ENCODE data around the gene NQO2. TPM values are rescaled to one million over a fixed set of nuclear protein-coding genes. Genes with fewer than 3 reads are reported as not detected.

The NQO2 gene
- total and polyA plus RNA-seq, 10 of the 15 experiments (the other 5 are each of a cell fraction or from before 2014, with no cell fraction given) = 0.55 to 2.6 (median 0.80) TPM

DNA sequence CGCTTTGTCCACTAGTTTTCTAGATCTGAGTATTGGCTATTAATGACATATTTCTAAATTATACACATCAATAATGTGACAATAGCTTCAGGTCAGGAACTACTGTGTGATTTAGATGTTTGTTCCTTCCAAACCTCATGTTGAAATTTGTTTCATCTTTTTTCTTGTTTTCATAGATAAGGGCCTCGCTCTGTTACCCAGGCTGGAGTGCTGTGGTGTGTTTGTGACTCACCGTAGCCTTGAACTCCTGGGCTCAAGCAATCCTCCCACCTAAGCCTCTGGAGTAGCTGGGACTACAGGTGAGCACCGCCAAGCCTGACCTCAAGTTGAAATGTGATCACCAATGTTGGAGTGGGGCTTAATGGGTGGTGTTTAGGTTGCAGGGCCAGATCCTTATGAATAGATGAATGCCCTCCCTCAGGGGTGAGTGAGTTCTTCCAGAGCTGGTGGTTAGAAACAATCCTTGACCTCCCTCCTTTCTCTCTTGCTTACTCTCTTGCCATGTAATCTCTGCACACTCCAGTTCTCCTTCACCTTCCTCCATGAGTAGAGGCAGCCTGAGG lies 5.9 kb upstream of the NQO2 start:
- POLR2A ChIA-PET = no interaction called here
- intact Hi-C loops (cut with micrococcal nuclease; ENCODE audit: unreplicated experiment) = loop anchor here (1.0 kb wide), 1 partner anchor 203 kb away; no protein-coding TSS in a partner anchor

More for the DNA sequence above, 5.9 kb upstream of the NQO2 start:
- DNase-seq (ENCODE audit: low read depth, low spot score) (no peak), FAIRE-seq (no peak), ATAC-seq (no peak)
- CTCF ChIA-PET = no interaction called here
- H4K20me1 ChIP-seq (ENCODE audit: control insufficient read depth, insufficient read depth) = no peaks in the 10 kb centered on the region
- H3K4me2 ChIP-seq (ENCODE audit: control insufficient read depth, insufficient read depth) = no peak overlapping the region
- TF ChIP-seq CHD4 (IDR thresholded peaks at IDR 0.05) (no peak), PML (IDR thresholded peaks at IDR 0.05; ENCODE audit: low read length) (no peak), PAX5 (IDR thresholded peaks at IDR 0.05; ENCODE audit: borderline replicate concordance, low read depth, low read length) (no peak), NFYA (IDR thresholded peaks at IDR 0.05; ENCODE audit: borderline replicate concordance, low read depth, low read length) (no peak), MEF2A (IDR thresholded peaks at IDR 0.05; ENCODE audit: insufficient read depth, low read depth, low read length) (no peak), GABPA (IDR thresholded peaks at IDR 0.05; ENCODE audit: low read depth) (no peak), SIN3A (IDR thresholded peaks at IDR 0.05; ENCODE audit: low read depth, low read length) (no peak), ZSCAN29 (IDR thresholded peaks at IDR 0.05) (no peak), FOS (IDR thresholded peaks at IDR 0.05; ENCODE audit: borderline replicate concordance, extremely low read depth, insufficient read length) (no peak), STAT1 (conservative IDR thresholded peaks at IDR 0.05) (no peak), CHD1 (IDR thresholded peaks at IDR 0.05; ENCODE audit: low read depth, low read length) (no peak), SUZ12 (IDR thresholded peaks at IDR 0.05; ENCODE audit: unreplicated experiment) (no peak), RBBP5 (conservative IDR thresholded peaks at IDR 0.05) (no peak)
- TF ChIP-seq, protein P1, sequence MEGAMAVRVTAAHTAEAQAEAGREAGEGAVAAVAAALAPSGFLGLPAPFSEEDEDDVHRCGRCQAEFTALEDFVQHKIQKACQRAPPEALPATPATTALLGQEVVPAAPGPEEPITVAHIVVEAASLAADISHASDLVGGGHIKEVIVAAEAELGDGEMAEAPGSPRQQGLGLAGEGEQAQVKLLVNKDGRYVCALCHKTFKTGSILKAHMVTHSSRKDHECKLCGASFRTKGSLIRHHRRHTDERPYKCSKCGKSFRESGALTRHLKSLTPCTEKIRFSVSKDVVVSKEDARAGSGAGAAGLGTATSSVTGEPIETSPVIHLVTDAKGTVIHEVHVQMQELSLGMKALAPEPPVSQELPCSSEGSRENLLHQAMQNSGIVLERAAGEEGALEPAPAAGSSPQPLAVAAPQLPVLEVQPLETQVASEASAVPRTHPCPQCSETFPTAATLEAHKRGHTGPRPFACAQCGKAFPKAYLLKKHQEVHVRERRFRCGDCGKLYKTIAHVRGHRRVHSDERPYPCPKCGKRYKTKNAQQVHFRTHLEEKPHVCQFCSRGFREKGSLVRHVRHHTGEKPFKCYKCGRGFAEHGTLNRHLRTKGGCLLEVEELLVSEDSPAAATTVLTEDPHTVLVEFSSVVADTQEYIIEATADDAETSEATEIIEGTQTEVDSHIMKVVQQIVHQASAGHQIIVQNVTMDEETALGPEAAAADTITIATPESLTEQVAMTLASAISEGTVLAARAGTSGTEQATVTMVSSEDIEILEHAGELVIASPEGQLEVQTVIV (IDR thresholded peaks at IDR 0.05; ENCODE audit: borderline replicate concordance, partially characterized antibody) = no peak
- no TSS peak for BruUV-seq (replicated peaks)
- H3K79me2 ChIP-seq (ENCODE audit: control insufficient read depth, insufficient read depth, low read length) = no peaks in the 10 kb centered on the region
- H3K27me3 ChIP-seq (replicated peaks in 1 of 2; ENCODE audit: control insufficient read depth in 2 of 2, insufficient read depth in 2 of 2, low read length in 1 of 2) = no peaks in the 10 kb centered on the region; a peak in 1 of 4 replicates
- H3K4me1 ChIP-seq (ENCODE audit: control insufficient read depth, insufficient read depth, low read length) = peaks cover 7% of the 10 kb centered on the region; the same call in 1 of the 2 replicates
- in situ Hi-C loops (cut with MboI) = loop anchor here (5.0 kb wide), 1 partner anchor 253 kb away; no protein-coding TSS in a partner anchor
- RAD21 ChIA-PET (ENCODE audit: unreplicated experiment) = no interaction called here
- 80% methylated on average over 4 of the region's 4 CpGs for WGBS (ENCODE audit: insufficient coverage, insufficient replicate concordance, low lambda C conversion rate, missing lambda C conversion rate)
- SMC1A ChIA-PET (ENCODE audit: uncharacterized antibody, unreplicated experiment) = no interaction called here
- no peak overlapping the region for H2AFZ ChIP-seq (ENCODE audit: control insufficient read depth, low read depth, low read length)
- H3K9me3 ChIP-seq (replicated peaks; ENCODE audit: control insufficient read depth, insufficient read depth, low read length) = no peaks in the 10 kb centered on the region; the same call in 2 of the 3 replicates
- H3K36me3 ChIP-seq (ENCODE audit: control insufficient read depth in 2 of 2, insufficient read depth in 2 of 2, low read length in 1 of 2) = no peaks in the 10 kb centered on the region
- H3K27ac ChIP-seq (ENCODE audit: control insufficient read depth, insufficient read depth) = no peak overlapping the region
- H3K4me3 ChIP-seq = no peak overlapping the region
- no peak overlapping the region for H3K9ac ChIP-seq (ENCODE audit: control insufficient read depth, insufficient read depth, low read length)
